GM06990 (cell line): ENCODE measurements around the gene B9D1.

Experiments
- DNase-seq: peaks from one replicate; pipeline ENCODE4 v3.0.0-alpha.2; 2011; ENCODE audit not compliant: insufficient read length; ENCODE audit errors: extremely low read depth
- H3K27me3 ChIP-seq: replicated peaks from 2 replicates; pipeline ENCODE4 v1.6.0; 2011; ENCODE audit warnings: low read length; ENCODE audit not compliant: control insufficient read depth, insufficient read depth
- H3K36me3 ChIP-seq: 2 replicates; pipeline ENCODE4 v1.5.1; 2011; ENCODE audit warnings: low read length; ENCODE audit not compliant: control insufficient read depth, insufficient read depth
- H3K4me3 ChIP-seq: replicated peaks from 2 replicates; pipeline ENCODE4 v1.5.1; 2011; ENCODE audit warnings: low read depth, mild to moderate bottlenecking, control low read depth, low read length
- CTCF ChIP-seq: IDR thresholded peaks from 2 replicates; pipeline ENCODE4 v1.5.1; 2011; ENCODE audit warnings: low read length, control low read depth, mild to moderate bottlenecking, inconsistent platforms; ENCODE audit not compliant: insufficient read depth, poor library complexity, severe bottlenecking

Gene B9D1

GRCh38 chr17:19330271-19330670 lies 32.3 kb downstream of the B9D1 start:
- DNase-seq = no peak
- no peaks in the 10 kb centered on the region for H3K27me3 ChIP-seq
- no peak overlapping the region for H3K4me3 ChIP-seq
- H3K36me3 ChIP-seq = no peaks in the 10 kb centered on the region
- no peak for TF ChIP-seq CTCF

- DNase-seq = no peak
- no peaks in the 10 kb centered on the region for H3K36me3 ChIP-seq
- no peak for TF ChIP-seq CTCF
- no peaks in the 10 kb centered on the region for H3K27me3 ChIP-seq
- no peak overlapping the region for H3K4me3 ChIP-seq
Measured at GRCh38 chr17:19329839-19330238, 32.7 kb downstream of the B9D1 start.

GRCh38 chr17:19329136-19329535 lies 33.4 kb downstream of the B9D1 start:
- no peaks in the 10 kb centered on the region for H3K36me3 ChIP-seq
- TF ChIP-seq CTCF = no peak
- no peaks in the 10 kb centered on the region for H3K27me3 ChIP-seq
- DNase-seq = no peak
- H3K4me3 ChIP-seq = no peak overlapping the region

- H3K27me3 ChIP-seq = no peaks in the 10 kb centered on the region
- no peak overlapping the region for H3K4me3 ChIP-seq
- H3K36me3 ChIP-seq = no peaks in the 10 kb centered on the region
- DNase-seq = no peak
- no peak for TF ChIP-seq CTCF
Measured at GRCh38 chr17:19328441-19329061, 34.0 kb downstream of the B9D1 start.

GRCh38 chr17:19327031-19327783 lies 35.3 kb downstream of the B9D1 start:
- H3K27me3 ChIP-seq = no peaks in the 10 kb centered on the region
- TF ChIP-seq CTCF = no peak
- no peak for DNase-seq
- H3K4me3 ChIP-seq = no peak overlapping the region
- H3K36me3 ChIP-seq = no peaks in the 10 kb centered on the region
